GM19043 (cell line): ENCODE measurements around the gene SUOX.
A peak's percentile ranks its signal among the peaks of the same experiment; 100 is the strongest.
"Not testable (repeated sequence)": the region's sequence is repeated elsewhere in the genome, so short reads cannot be mapped to it uniquely, and the experiment has no call there.

ENCODE experiments used
- ATAC-seq: cut with Tn5 transposase; IDR thresholded peaks from one replicate; pipeline ENCODE4 v1.9.1; 2021; ENCODE audit warnings: low read depth; ENCODE audit not compliant: unreplicated experiment

SUOX gene

GRCh38 chr12:56017181-56017580 lies 20.1 kb downstream of the SUOX start:
- no peak for ATAC-seq

GRCh38 chr12:56018356-56018755 lies 21.3 kb downstream of the SUOX start:
- no peak for ATAC-seq

GRCh38 chr12:56020423-56021184 lies 23.5 kb downstream of the SUOX start, which contains the start of gene IKZF4:
IKZF4 (plus strand) TSS chr12:56021043; CDS start chr12:56021494, 451 bp downstream.
- no peak for ATAC-seq

GRCh38 chr12:56021889-56022497 lies 24.9 kb downstream of the SUOX start:
- no peak for ATAC-seq

GRCh38 chr12:56028511-56029165 lies 31.6 kb downstream of the SUOX start:
- no peak for ATAC-seq

- no peak for ATAC-seq
Observed at GRCh38 chr12:56029166-56029519, 32.1 kb downstream of the SUOX start.

- ATAC-seq: peak; percentile 53
Observed at GRCh38 chr12:56029666-56030293, 32.7 kb downstream of the SUOX start.

GRCh38 chr12:56031987-56032386 lies 34.9 kb downstream of the SUOX start:
- no peak for ATAC-seq

- ATAC-seq: no peak
Observed at GRCh38 chr12:56034586-56035332, 37.7 kb downstream of the SUOX start.

- ATAC-seq: no peak
Observed at GRCh38 chr12:56037161-56037560, 40.1 kb downstream of the SUOX start.

- ATAC-seq: no peak
Observed at GRCh38 chr12:56038022-56038655, 41.1 kb downstream of the SUOX start.

- no peak for ATAC-seq
Observed at GRCh38 chr12:56040151-56040550, 43.1 kb downstream of the SUOX start.

- ATAC-seq: no peak
Observed at GRCh38 chr12:56040963-56041551, 44.0 kb downstream of the SUOX start.

GRCh38 chr12:56041552-56042429 lies 44.7 kb downstream of the SUOX start, which contains the start of gene RPS26:
RPS26 (plus strand) TSS chr12:56041918; CDS start chr12:56042167, 249 bp downstream.
- peak; percentile 95 for ATAC-seq

GRCh38 chr12:56042430-56042813 lies 45.3 kb downstream of the SUOX start:
- ATAC-seq: not testable (repeated sequence)

GRCh38 chr12:56042843-56043242 lies 45.8 kb downstream of the SUOX start:
- no peak for ATAC-seq

- ATAC-seq: no peak
Observed at GRCh38 chr12:56046027-56046780, 49.1 kb downstream of the SUOX start.

GRCh38 chr12:56053407-56053893 lies 56.4 kb downstream of the SUOX start:
- ATAC-seq: no peak
